Heart left ventricle (tissue), 13 donors: ENCODE results near the gene ZNF598.

ENCODE experiments used
- CTCF ChIP-seq, 12 donors: fragments of 200-600 bp; sonication (generic) in 4 of 12; IDR thresholded peaks; one replicate each; pipeline versions ENCODE4 v1.5.0 to v1.8.0; 2018 to 2022; ENCODE audit warnings: antibody characterized with exemption in 12 of 12, mild to moderate bottlenecking in 5 of 12
- POLR2A ChIP-seq, 2 donors: fragments of 450-650 bp; IDR thresholded peaks; one replicate each; pipeline ENCODE4 v1.6.1; 2017; ENCODE audit warnings: antibody characterized with exemption in 2 of 2, mild to moderate bottlenecking in 2 of 2, moderate library complexity in 2 of 2
- donor health status: ischemic (EF 13 %, LVEDD 7.1; RV severe dilation, severe dysfunction).
- donor health status: DM: no; HTN: yes; CAD: no.
- donor health status: DM: no; HTN: no; CAD: no.
- donor health status: ischemic (EF 25% LVEDD 6.9; RV normal size, moderate dysfunction).
- donor health status: ischemic (EF 25% LVEDD 5.7; RV mildly dilated, moderate dysfunction).
- donor health status: ischemic (EF 35%, LVEDD 5.7; RV mildly dilated, moderate dysfunction).
- donor health status: nonischemic (EF 11% LVEDD 7.7; RV severe dilation, severe dysfunction).
- donor health status: DM: yes; HTN: yes; CAD: no.
- donor health status: PGD.
- donor health status: ischemic (EF 29% LVEDD 5.4; RV normal size, mild dysfunction).
- donor health status: nonischemic (EF 23%, LVEDD 6.1; RV moderate dilation, normal function).

GRCh38 chr16:2007081-2007836, 2.4 kb downstream of the ZNF598 start:
- no peak for TF ChIP-seq CTCF (IDR thresholded peaks at IDR 0.05)
- no peak for TF ChIP-seq POLR2A (IDR thresholded peaks at IDR 0.05)
